Gastrocnemius medialis (tissue), 4 donors: ENCODE measurements around the gene NTM.

Source experiments
- CTCF ChIP-seq, 5 experiments: fragments of 450-650 bp in 3 of 5; fragments of 200-600 bp in 2 of 5; sonication (generic) in 2 of 5; IDR thresholded peaks in 4 of 5; conservative IDR thresholded peaks in 1 of 5; 1 replicate in 4 of 5; 2 replicates in 1 of 5; pipeline ENCODE4 v1.5.1; 2016 to 2019; ENCODE audit warnings: antibody characterized with exemption in 5 of 5, mild to moderate bottlenecking in 3 of 5, moderate library complexity in 3 of 5
- POLR2A ChIP-seq, 2 donors: fragments of 450-650 bp; IDR thresholded peaks; one replicate each; pipeline ENCODE4 v1.6.1; 2017; ENCODE audit warnings: antibody characterized with exemption in 2 of 2, mild to moderate bottlenecking in 2 of 2, moderate library complexity in 2 of 2

GRCh38 chr11:132077416-132077815 lies 707.0 kb downstream of the NTM start:
- TF ChIP-seq CTCF (IDR thresholded peaks at IDR 0.05 in 4 of 5, conservative IDR thresholded peaks at IDR 0.05 in 1 of 5) (no peak), POLR2A (IDR thresholded peaks at IDR 0.05) (no peak)
